OCI-LY7 (cell line): Measurements from ENCODE around the gene EIF4E3.

Source experiments
- CTCF ChIP-seq: fragments of 200-600 bp; sonication (generic); conservative IDR thresholded peaks from 2 replicates; pipeline ENCODE4 v1.5.1; 2014; ENCODE audit warnings: mild to moderate bottlenecking, antibody characterized with exemption, low read length, moderate library complexity, mixed read lengths
- EZH2phosphoT487 ChIP-seq: fragments of 200-600 bp; sonication (generic); IDR thresholded peaks from 2 replicates; pipeline ENCODE4 v1.6.1; 2018; ENCODE audit warnings: low read depth, borderline replicate concordance, mild to moderate bottlenecking, mixed run types, antibody characterized with exemption, low read length, moderate library complexity, mixed read lengths

DNA sequence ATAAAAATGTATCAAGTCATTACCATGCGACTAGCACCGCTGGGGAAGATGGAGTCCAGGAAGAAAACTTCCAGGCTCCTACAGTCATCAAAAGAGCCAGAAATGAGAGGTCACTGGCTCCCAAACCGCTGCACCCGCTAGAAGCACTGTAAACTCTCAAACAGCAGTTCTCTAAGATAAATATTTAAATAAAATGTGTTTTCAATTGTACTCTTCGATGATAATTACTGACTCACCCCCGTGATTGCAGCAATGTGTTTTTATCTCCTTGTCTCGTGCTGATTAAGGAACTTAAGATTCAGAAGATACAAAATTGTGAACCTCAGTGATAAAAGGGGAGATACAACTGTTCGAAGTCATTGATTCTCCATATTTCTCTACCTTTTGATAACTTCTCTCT is 95.9 kb downstream of the EIF4E3 start:
- TF ChIP-seq CTCF (no peak), EZH2phosphoT487 (no peak)
